Measurements from ENCODE around the gene NAA60.

The NAA60 gene

DNA sequence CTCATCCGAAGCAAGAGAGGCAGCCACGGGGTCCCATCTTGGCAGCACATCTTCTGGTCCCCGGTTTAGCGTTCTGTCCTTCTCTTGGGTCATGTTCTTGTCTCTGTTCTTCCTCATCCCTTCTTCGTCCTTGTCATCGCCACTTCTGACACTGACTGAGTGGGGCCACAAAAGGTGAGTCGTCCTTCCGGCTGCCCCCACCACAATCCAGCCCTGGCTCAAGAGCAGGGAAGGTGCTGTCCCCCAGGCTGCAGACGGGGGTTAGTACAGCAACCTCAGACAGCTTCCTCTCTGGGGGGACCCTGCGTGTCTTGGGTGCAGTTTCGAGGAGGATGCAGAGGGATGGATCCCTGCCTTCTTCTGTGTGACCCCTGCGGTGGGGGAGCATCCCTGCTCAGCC lies 21.8 kb downstream of the NAA60 start:
- no peak for DNase-seq
- no peak overlapping the region for H3K4me3 ChIP-seq
- TF ChIP-seq, protein P1, sequence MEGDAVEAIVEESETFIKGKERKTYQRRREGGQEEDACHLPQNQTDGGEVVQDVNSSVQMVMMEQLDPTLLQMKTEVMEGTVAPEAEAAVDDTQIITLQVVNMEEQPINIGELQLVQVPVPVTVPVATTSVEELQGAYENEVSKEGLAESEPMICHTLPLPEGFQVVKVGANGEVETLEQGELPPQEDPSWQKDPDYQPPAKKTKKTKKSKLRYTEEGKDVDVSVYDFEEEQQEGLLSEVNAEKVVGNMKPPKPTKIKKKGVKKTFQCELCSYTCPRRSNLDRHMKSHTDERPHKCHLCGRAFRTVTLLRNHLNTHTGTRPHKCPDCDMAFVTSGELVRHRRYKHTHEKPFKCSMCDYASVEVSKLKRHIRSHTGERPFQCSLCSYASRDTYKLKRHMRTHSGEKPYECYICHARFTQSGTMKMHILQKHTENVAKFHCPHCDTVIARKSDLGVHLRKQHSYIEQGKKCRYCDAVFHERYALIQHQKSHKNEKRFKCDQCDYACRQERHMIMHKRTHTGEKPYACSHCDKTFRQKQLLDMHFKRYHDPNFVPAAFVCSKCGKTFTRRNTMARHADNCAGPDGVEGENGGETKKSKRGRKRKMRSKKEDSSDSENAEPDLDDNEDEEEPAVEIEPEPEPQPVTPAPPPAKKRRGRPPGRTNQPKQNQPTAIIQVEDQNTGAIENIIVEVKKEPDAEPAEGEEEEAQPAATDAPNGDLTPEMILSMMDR (IDR thresholded peaks at IDR 0.05) = no peak
- H3K9me3 ChIP-seq = no peaks in the 10 kb centered on the region
- intact Hi-C loops (cut with DNase I; ENCODE audit: low total_unique reads) = no loop called here
- no peak overlapping the region for H3K27ac ChIP-seq
- H3K36me3 ChIP-seq = peaks cover 0 to 29% (median 16%) of the 10 kb centered on the region in 3 donors
- no peaks in the 10 kb centered on the region for H3K27me3 ChIP-seq
- H3K4me1 ChIP-seq = peaks cover 0 to 66% (median 39%) of the 10 kb centered on the region in 4 donors

DNA sequence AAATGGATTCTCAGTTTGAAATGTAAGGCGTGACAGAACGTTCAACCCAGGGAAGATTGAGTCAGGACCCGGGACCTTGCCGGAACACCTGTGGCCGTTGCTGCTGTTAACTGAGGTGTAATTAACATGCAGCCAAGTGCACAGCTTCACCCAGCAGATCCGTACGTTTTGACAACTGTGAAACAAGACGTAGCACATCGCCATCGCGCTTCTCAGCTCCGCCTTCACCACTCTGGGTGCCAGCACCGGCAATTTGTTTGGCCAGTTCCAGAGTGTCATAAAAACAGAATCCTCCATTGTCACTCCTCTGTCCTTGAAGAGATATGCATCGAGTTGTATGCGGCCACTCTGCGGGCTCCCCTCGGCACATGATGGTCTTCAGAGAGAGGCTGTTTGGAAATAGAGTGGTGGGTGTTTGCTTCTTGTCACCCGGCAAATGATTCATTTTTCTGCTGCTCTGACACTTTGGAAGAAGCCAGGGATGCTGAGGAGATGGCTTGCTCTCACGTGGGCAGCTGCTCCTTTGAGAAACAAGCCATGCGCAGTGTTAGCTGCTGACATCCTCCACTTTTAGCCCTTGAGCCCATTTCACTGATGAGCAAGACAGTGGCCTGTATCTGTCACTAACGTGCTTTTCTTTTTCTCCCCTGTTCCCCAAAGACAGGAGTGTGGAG lies 22.6 kb downstream of the NAA60 start:
- Histone ChIP-seq H3K4me1 (peaks cover 0 to 59% (median 36%) of the 10 kb centered on the region in 4 donors), H3K27me3 (no peaks in the 10 kb centered on the region), H3K4me3 (no peak overlapping the region), H3K27ac (no peak overlapping the region), H3K36me3 (peaks cover 0 to 29% (median 16%) of the 10 kb centered on the region in 3 donors), H3K9me3 (no peaks in the 10 kb centered on the region)
- no peak for DNase-seq
- intact Hi-C loops (cut with DNase I; ENCODE audit: low total_unique reads) = no loop called here
- TF ChIP-seq, protein P1 (IDR thresholded peaks at IDR 0.05) = no peak

DNA sequence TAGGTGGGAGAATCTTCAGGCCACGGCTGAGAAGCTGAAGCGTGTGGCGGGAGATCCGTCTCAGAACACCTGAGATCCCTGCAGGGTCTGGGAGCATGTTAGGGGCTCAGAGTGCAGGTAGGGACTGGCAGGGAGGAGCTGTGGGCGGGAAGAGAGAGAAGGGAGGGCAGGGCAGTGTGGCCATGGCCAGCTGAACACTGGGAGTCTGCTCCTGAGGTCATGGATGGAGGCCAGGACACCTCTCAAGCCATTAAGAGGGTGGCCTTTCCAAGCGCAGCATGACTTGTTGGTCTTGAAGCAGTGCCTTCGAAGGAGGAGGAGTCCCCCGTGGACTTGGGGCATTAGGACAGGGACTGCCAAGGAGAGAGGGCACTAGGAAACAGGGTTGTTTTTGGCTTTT lies 23.7 kb downstream of the NAA60 start:
- Histone ChIP-seq H3K27ac (no peak overlapping the region), H3K4me1 (peaks cover 0 to 48% (median 32%) of the 10 kb centered on the region in 4 donors), H3K4me3 (no peak overlapping the region), H3K9me3 (no peaks in the 10 kb centered on the region), H3K36me3 (peaks cover 0 to 29% (median 16%) of the 10 kb centered on the region in 3 donors), H3K27me3 (no peaks in the 10 kb centered on the region)
- TF ChIP-seq, protein P1 (IDR thresholded peaks at IDR 0.05) = no peak
- intact Hi-C loops (cut with DNase I; ENCODE audit: low total_unique reads) = no loop called here
- DNase-seq = no peak

DNA sequence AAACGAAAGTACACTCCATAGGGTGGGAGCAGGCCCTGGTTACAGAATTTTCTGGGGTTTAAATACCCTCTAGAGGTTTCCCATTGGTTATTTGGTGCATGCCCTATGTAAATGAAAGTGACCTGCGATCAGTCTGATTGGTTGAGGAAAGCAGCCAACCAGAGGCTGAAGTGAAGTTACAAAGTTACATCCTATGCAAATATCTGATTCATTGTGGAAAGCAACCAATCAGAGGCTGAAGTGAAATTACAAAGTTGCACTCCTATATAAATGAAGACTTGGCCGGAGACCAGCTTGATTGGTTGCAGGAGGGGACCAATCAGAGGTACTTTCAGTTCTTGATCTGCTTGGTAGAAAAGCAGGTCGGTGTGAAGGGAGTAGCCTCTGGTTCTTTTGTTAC lies 24.4 kb downstream of the NAA60 start:
- intact Hi-C loops (cut with DNase I; ENCODE audit: low total_unique reads) = no loop called here
- no peak overlapping the region for H3K4me3 ChIP-seq
- TF ChIP-seq, protein P1 (IDR thresholded peaks at IDR 0.05) = no peak
- no peak for DNase-seq
- no peak overlapping the region for H3K27ac ChIP-seq
- no peaks in the 10 kb centered on the region for H3K27me3 ChIP-seq
- H3K9me3 ChIP-seq = no peaks in the 10 kb centered on the region
- peaks cover 0 to 48% (median 30%) of the 10 kb centered on the region in 4 donors for H3K4me1 ChIP-seq
- peaks cover 0 to 29% (median 16%) of the 10 kb centered on the region in 3 donors for H3K36me3 ChIP-seq

DNA sequence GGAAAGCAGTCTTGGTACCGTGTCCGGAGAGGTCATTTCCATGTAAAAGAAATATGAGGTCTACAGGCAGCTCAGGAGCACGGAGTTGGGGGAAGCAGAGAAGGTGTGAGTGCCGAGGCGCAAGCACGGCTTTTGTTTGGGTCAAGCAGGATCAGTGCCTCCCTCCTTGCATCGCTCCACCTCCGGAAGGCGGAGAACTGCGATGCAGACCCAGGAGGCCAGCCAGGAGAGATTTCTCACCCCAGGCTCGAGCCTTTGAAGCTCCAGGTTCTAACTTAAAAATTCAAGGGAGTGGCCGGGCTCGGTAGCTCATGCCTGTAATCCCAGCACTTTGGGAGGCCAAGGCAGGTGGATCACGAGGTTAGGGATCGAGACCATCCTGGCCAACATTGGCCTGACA lies 25.0 kb downstream of the NAA60 start:
- Histone ChIP-seq H3K36me3 (peaks cover 0 to 29% (median 16%) of the 10 kb centered on the region in 3 donors), H3K27me3 (no peaks in the 10 kb centered on the region), H3K9me3 (no peaks in the 10 kb centered on the region), H3K4me3 (no peak overlapping the region), H3K27ac (no peak overlapping the region), H3K4me1 (peaks cover 0 to 48% (median 30%) of the 10 kb centered on the region in 4 donors)
- TF ChIP-seq, protein P1 (IDR thresholded peaks at IDR 0.05) = no peak
- no peak for DNase-seq
- intact Hi-C loops (cut with DNase I; ENCODE audit: low total_unique reads) = no loop called here

Data from tibial artery (tissue), 4 donors.